ENCODE data around the gene NCOA5. TPM values are rescaled to one million over a fixed set of nuclear protein-coding genes. Genes with fewer than 3 reads are reported as not detected.

The NCOA5 gene
- total and polyA plus RNA-seq, 10 of the 15 experiments (the other 5 are each of a cell fraction or from before 2014, with no cell fraction given), result 7.7 to 38.1 (median 30.1) TPM

GRCh38 chr20:46111028-46111835 is 21.5 kb upstream of the NCOA5 start (continued):
- TF ChIP-seq CEBPB (IDR thresholded peaks at IDR 0.05; ENCODE audit: borderline replicate concordance in 1 of 2, low read depth in 2 of 2, low read length in 2 of 2), result peak in 1 of 2 experiments; percentile 92; a peak in 1 of 4 replicates
- TF ChIP-seq ELK1 (IDR thresholded peaks at IDR 0.05; ENCODE audit: low read depth, low read length), result no peak
- TF ChIP-seq KDM1A (IDR thresholded peaks at IDR 0.05; ENCODE audit: borderline replicate concordance), result no peak
- TF ChIP-seq SIN3A (IDR thresholded peaks at IDR 0.05; ENCODE audit: low read depth, low read length), result peak; percentile 62
- TF ChIP-seq MEF2B (IDR thresholded peaks at IDR 0.05; ENCODE audit: partially characterized antibody, poor library complexity, severe bottlenecking), result no peak
- no peak for TF ChIP-seq PRDM15 (CRISPR knock-in tag; IDR thresholded peaks at IDR 0.05)
- TF ChIP-seq IKZF1 (conservative IDR thresholded peaks at IDR 0.05), result peak; percentile 98
- TF ChIP-seq HDGF (IDR thresholded peaks at IDR 0.05), result peak; percentile 63; the same call in 1 of the 2 replicates
- TF ChIP-seq NR2C2 (IDR thresholded peaks at IDR 0.05; ENCODE audit: borderline replicate concordance, control insufficient read depth, insufficient read length, low read depth), result no peak

Data from GM12878 (cell line).